Measurements from ENCODE around the gene STIP1. TPM values are rescaled to one million over a fixed set of nuclear protein-coding genes. Genes with fewer than 3 reads are reported as not detected.
A peak's percentile ranks its signal among the peaks of the same experiment; 100 is the strongest.

STIP1 gene
- total RNA-seq, 1 donor from 2014 or later, result 97.4 TPM

DNA sequence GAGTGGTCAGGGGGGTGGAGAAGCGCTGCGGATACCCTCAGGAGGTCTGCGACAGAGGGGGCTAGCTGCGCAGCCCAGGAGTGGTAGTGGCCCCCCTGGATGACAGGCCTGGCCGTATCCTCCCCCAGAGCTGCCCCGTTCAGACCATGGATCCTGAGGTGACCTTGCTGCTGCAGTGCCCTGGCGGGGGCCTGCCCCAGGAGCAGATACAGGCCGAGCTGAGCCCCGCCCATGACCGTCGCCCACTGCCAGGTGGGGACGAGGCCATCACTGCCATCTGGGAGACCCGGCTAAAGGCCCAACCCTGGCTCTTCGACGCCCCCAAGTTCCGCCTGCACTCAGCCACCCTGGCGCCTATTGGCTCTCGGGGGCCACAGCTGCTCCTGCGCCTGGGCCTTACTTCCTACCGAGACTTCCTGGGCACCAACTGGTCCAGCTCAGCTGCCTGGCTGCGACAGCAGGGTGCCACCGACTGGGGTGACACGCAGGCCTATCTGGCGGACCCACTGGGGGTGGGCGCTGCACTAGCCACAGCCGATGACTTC lies 40.6 kb downstream of the STIP1 start:
- H3K27ac ChIP-seq (replicated peaks), result peak overlapping the region; percentile 98
- DNase-seq, result peak; percentile 60
- peaks cover 6% of the 10 kb centered on the region for H3K36me3 ChIP-seq
- intact Hi-C loops (cut with micrococcal nuclease), result no loop called here
- H3K9me3 ChIP-seq (replicated peaks), result no peaks in the 10 kb centered on the region
- peaks cover 75% of the 10 kb centered on the region for H3K4me1 ChIP-seq
- TF ChIP-seq, protein P1, sequence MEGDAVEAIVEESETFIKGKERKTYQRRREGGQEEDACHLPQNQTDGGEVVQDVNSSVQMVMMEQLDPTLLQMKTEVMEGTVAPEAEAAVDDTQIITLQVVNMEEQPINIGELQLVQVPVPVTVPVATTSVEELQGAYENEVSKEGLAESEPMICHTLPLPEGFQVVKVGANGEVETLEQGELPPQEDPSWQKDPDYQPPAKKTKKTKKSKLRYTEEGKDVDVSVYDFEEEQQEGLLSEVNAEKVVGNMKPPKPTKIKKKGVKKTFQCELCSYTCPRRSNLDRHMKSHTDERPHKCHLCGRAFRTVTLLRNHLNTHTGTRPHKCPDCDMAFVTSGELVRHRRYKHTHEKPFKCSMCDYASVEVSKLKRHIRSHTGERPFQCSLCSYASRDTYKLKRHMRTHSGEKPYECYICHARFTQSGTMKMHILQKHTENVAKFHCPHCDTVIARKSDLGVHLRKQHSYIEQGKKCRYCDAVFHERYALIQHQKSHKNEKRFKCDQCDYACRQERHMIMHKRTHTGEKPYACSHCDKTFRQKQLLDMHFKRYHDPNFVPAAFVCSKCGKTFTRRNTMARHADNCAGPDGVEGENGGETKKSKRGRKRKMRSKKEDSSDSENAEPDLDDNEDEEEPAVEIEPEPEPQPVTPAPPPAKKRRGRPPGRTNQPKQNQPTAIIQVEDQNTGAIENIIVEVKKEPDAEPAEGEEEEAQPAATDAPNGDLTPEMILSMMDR (IDR thresholded peaks at IDR 0.05; ENCODE audit: borderline replicate concordance), result no peak
- H3K27me3 ChIP-seq (ENCODE audit: low read depth), result no peaks in the 10 kb centered on the region
- peak overlapping the region; percentile 95 for H3K4me3 ChIP-seq

DNA sequence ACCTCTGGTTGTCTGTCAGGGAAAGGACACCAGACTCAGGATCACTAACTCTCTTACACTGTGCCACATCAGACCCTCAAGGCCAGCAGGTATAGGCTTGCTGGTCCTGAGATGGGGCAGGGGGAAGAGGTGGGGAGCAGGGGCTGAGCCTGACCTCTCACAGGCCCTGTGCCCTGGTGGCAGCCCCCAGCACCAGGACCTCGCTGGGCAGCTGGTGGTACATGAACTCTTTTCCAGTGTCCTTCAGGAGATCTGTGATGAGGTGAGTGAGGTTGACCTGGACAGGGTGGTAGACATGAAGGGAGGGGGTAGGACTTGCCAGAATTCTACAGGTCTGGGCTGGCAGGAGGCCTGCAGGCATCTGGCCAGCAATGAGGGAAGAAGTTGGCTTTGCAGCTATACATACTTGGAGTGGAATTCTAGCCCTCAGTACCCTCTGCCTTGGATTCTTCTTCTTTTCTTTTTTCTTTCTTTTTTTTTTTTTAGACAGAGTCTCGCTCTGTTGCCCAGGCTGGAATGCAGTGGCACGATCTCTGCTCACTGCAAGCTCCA lies 41.5 kb downstream of the STIP1 start:
- peaks cover 83% of the 10 kb centered on the region for H3K4me1 ChIP-seq
- no peak for DNase-seq
- peaks cover 6% of the 10 kb centered on the region for H3K36me3 ChIP-seq

DNA sequence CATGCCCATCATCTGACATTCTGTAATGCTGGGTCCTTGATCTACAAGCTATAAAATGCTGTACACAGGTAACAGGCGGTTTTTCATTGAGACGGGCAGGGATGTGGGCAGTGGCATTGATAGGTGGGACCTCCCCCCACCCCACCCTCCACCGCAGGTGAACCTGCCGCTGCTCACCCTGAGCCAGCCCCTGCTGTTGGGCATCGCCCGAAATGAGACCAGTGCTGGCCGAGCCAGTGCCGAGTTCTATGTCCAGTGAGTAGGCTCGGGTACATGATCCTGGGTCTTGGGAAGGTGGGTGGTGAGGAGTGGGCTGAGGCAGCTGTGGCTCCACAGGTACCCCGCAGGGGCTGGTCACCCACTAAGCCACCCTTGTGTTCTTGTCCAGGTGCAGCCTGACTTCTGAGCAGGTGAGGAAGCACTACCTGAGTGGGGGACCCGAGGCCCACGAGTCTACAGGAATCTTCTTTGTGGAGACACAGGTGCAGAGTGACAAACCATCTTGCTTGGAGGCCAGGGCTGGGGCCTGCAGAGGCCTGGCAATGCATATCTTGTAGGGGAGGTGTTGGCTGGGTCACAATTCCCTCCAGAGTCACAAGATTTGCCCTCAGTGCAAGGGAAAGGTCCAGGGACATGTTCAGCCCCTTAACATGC lies 43.2 kb downstream of the STIP1 start:
- no peak for DNase-seq
- no peaks in the 10 kb centered on the region for H3K36me3 ChIP-seq
- no peaks in the 10 kb centered on the region for H3K9me3 ChIP-seq (replicated peaks)
- peak overlapping the region; percentile 81 for H3K4me3 ChIP-seq
- H3K27me3 ChIP-seq (ENCODE audit: low read depth), result no peaks in the 10 kb centered on the region
- TF ChIP-seq, protein P1 (IDR thresholded peaks at IDR 0.05; ENCODE audit: borderline replicate concordance), result no peak
- peak overlapping the region; percentile 96 for H3K27ac ChIP-seq (replicated peaks)
- intact Hi-C loops (cut with micrococcal nuclease), result no loop called here
- peaks cover 90% of the 10 kb centered on the region for H3K4me1 ChIP-seq

More for the DNA sequence above, 41.5 kb downstream of the STIP1 start:
- Histone ChIP-seq H3K27me3 (ENCODE audit: low read depth) (no peaks in the 10 kb centered on the region), H3K4me3 (peak overlapping the region; percentile 95), H3K27ac (replicated peaks) (peak overlapping the region; percentile 98), H3K9me3 (replicated peaks) (no peaks in the 10 kb centered on the region)
- TF ChIP-seq, protein P1 (IDR thresholded peaks at IDR 0.05; ENCODE audit: borderline replicate concordance), result no peak
- intact Hi-C loops (cut with micrococcal nuclease), result no loop called here

DNA sequence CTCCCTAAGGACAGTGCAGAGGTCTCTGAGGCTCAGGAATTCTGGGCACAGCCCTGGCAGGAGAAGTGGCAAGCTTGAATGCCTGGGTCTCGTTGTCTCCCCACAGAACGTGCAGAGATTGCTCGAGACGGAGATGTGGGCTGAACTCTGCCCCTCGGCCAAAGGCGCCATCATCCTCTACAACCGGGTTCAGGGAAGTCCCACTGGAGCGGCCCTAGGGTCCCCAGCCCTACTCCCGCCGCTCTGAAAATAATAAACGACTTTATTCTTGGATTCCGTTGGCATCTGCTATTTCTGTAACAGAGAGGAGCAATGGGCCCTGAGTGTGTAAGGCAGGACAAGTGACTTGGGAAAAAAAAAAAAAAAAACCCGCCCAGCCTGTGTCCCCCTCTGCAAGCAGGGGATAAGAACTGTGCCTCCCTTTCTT lies 43.8 kb downstream of the STIP1 start:
- no peaks in the 10 kb centered on the region for H3K36me3 ChIP-seq
- TF ChIP-seq, protein P1 (IDR thresholded peaks at IDR 0.05; ENCODE audit: borderline replicate concordance), result no peak
- H3K4me1 ChIP-seq, result peaks cover 87% of the 10 kb centered on the region
- no peaks in the 10 kb centered on the region for H3K9me3 ChIP-seq (replicated peaks)
- intact Hi-C loops (cut with micrococcal nuclease), result no loop called here
- peak overlapping the region; percentile 96 for H3K27ac ChIP-seq (replicated peaks)
- H3K27me3 ChIP-seq (ENCODE audit: low read depth), result no peaks in the 10 kb centered on the region
- no peak for DNase-seq
- H3K4me3 ChIP-seq, result peak overlapping the region; percentile 81

DNA sequence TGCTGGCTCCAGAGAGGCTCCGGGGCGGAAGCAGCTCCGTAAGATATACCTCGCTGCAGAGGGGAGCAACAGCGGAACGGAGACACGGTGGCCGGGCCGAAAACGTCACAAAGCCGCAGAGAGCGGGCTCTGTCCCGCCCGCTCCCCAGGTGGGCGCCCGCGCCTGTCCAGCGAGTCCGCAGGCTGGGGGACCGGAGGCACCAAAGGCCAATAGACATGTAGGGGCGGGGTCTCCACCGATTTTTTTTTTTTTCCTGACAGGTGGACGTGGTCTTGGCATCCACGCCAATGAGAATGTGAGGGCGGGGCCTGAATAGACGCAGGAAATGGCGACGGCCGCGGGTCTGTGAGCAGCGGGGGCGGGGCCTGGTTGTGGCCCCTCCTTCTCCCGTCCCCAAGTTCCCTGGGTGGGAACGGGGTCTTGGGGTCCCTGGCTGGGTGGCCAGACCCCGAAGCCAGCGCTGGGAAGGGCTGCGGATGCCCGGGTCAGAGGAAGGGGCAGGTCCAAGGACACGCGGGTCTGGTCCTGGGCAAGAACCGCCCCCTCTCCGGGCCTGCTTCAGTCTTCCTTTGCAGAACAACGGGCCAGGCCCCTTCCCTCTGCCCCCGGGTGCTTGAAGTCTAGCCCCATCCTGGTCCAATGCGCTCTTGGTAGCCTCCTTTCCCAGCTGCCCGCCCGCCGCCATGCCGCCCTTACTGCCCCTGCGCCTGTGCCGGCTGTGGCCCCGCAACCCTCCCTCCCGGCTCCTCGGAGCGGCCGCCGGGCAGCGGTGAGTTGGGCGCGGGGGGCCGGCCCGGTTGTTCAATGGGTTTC lies 44.4 kb downstream of the STIP1 start, which contains the start of gene DNAJC4:
TSS of gene DNAJC4 (plus strand) at position 378 of the 814 bp plus-strand sequence. CDS start at position 685, 307 bp downstream.
- TF ChIP-seq, protein P1 (IDR thresholded peaks at IDR 0.05; ENCODE audit: borderline replicate concordance), result no peak
- peak; percentile 93 for DNase-seq
- Histone ChIP-seq H3K36me3 (no peaks in the 10 kb centered on the region), H3K4me1 (peaks cover 87% of the 10 kb centered on the region), H3K27me3 (ENCODE audit: low read depth) (no peaks in the 10 kb centered on the region), H3K27ac (replicated peaks) (peak within 1 kb of the TSS; percentile 96), H3K4me3 (peak within 1 kb of the TSS; percentile 81), H3K9me3 (replicated peaks) (no peaks in the 10 kb centered on the region)
- intact Hi-C loops (cut with micrococcal nuclease), result no loop called here
